Cardiac muscle cell (in vitro differentiated cells and primary cell): ENCODE results near the gene RPS29. TPM values are rescaled to one million over a fixed set of nuclear protein-coding genes. Genes with fewer than 3 reads are reported as not detected.
A peak's percentile ranks its signal among the peaks of the same experiment; 100 is the strongest.

Source experiments
- DNase-seq, 2 donors: peaks; one replicate each; pipeline versions ENCODE4 v3.0.0 to v3.0.0-alpha.2; 2010 to 2017; ENCODE audit warnings: low read depth in 1 of 2, low spot score in 1 of 2
- H3K27ac ChIP-seq: fragments of 200-600 bp; sonication (generic); 2 replicates; pipeline ENCODE4 v1.5.1; 2016
- H3K27me3 ChIP-seq: fragments of 200-600 bp; sonication (generic); 2 replicates; pipeline ENCODE4 v1.6.0; 2016; ENCODE audit warnings: control low read depth
- H3K36me3 ChIP-seq: fragments of 200-600 bp; sonication (generic); 2 replicates; pipeline ENCODE4 v1.5.1; 2016; ENCODE audit warnings: control low read depth
- H3K4me1 ChIP-seq: fragments of 200-600 bp; sonication (generic); 2 replicates; pipeline ENCODE4 v1.8.1; 2017; ENCODE audit warnings: low read depth, mild to moderate bottlenecking, mixed run types
- H3K4me3 ChIP-seq: fragments of 200-600 bp; sonication (generic); 2 replicates; pipeline ENCODE4 v1.5.1; 2016; ENCODE audit warnings: mild to moderate bottlenecking
- H3K9me3 ChIP-seq: fragments of 200-600 bp; sonication (generic); 2 replicates; pipeline ENCODE4 v1.5.1; 2017; ENCODE audit warnings: low read depth, mild to moderate bottlenecking, control low read depth
- CTCF ChIP-seq: IDR thresholded peaks from 2 replicates; pipeline ENCODE4 v1.5.1; 2012; ENCODE audit warnings: low read depth, mild to moderate bottlenecking, low read length
- polyA plus RNA-seq: library from polyadenylated mRNA; unstranded; fragments of >200 nt; fragmentation: Nextera tagmentation; extraction: Ambion mirVana; gene quantifications from 2 replicates; pipeline ENCODE4 v1.2.1, GENCODE V29; 2016
- total RNA-seq: library from RNA; depleted of rRNA; stranded (reverse); fragments of >200 nt; gene quantifications from 2 replicates; pipeline ENCODE4 v1.2.3, GENCODE V29; 2016

RPS29 gene
- total and polyA plus RNA-seq, 2 experiments from 2014 or later = 498 to 1,089 TPM

GRCh38 chr14:49617852-49618519 lies 31.8 kb upstream of the RPS29 start:
- Histone ChIP-seq H3K27me3 (no peaks in the 10 kb centered on the region), H3K4me3 (no peak overlapping the region), H3K27ac (no peak overlapping the region), H3K4me1 (peaks cover 14% of the 10 kb centered on the region), H3K9me3 (no peaks in the 10 kb centered on the region), H3K36me3 (peaks cover 9% of the 10 kb centered on the region)
- no peak for TF ChIP-seq CTCF
- no peak for DNase-seq

GRCh38 chr14:49615776-49616175 lies 29.6 kb upstream of the RPS29 start:
- Histone ChIP-seq H3K27me3 (no peaks in the 10 kb centered on the region), H3K4me1 (no peaks in the 10 kb centered on the region), H3K4me3 (no peak overlapping the region), H3K36me3 (peaks cover 9% of the 10 kb centered on the region), H3K27ac (no peak overlapping the region), H3K9me3 (no peaks in the 10 kb centered on the region)
- TF ChIP-seq CTCF = no peak
- peak in 1 of 2 donors; percentile 69 for DNase-seq

- no peak for DNase-seq
- no peaks in the 10 kb centered on the region for H3K4me1 ChIP-seq
- H3K9me3 ChIP-seq = no peaks in the 10 kb centered on the region
- H3K4me3 ChIP-seq = no peak overlapping the region
- no peak overlapping the region for H3K27ac ChIP-seq
- peaks cover 9% of the 10 kb centered on the region for H3K36me3 ChIP-seq
- TF ChIP-seq CTCF = no peak
- no peaks in the 10 kb centered on the region for H3K27me3 ChIP-seq
These were observed 28.0 kb upstream of the RPS29 start for GRCh38 chr14:49614196-49614595.

- no peaks in the 10 kb centered on the region for H3K4me1 ChIP-seq
- H3K27me3 ChIP-seq = no peaks in the 10 kb centered on the region
- no peak overlapping the region for H3K4me3 ChIP-seq
- H3K36me3 ChIP-seq = peaks cover 3% of the 10 kb centered on the region
- H3K9me3 ChIP-seq = no peaks in the 10 kb centered on the region
- TF ChIP-seq CTCF = no peak
- H3K27ac ChIP-seq = no peak overlapping the region
- DNase-seq = no peak
These were observed 26.5 kb upstream of the RPS29 start for GRCh38 chr14:49612671-49613070.

GRCh38 chr14:49612251-49612650 lies 26.1 kb upstream of the RPS29 start:
- Histone ChIP-seq H3K4me3 (no peak overlapping the region), H3K4me1 (no peaks in the 10 kb centered on the region), H3K27ac (no peak overlapping the region), H3K9me3 (no peaks in the 10 kb centered on the region), H3K36me3 (peaks cover 3% of the 10 kb centered on the region), H3K27me3 (no peaks in the 10 kb centered on the region)
- TF ChIP-seq CTCF = no peak
- DNase-seq = no peak
